Osteocyte (in vitro differentiated cells): ENCODE data around the gene ADAMTS8. TPM values are rescaled to one million over a fixed set of nuclear protein-coding genes. Genes with fewer than 3 reads are reported as not detected.

Source experiments
- DNase-seq: peaks from one replicate; pipeline ENCODE4 v3.0.0; 2021; ENCODE audit warnings: mixed read lengths; ENCODE audit not compliant: unreplicated experiment; ENCODE audit errors: extremely low spot score
- H3K27ac Mint-ChIP-seq: one replicate; pipeline ENCODE4 v1.8.0; 2021; ENCODE audit warnings: mild to moderate bottlenecking, mixed read lengths; ENCODE audit not compliant: unreplicated experiment
- H3K27me3 Mint-ChIP-seq: one replicate; pipeline ENCODE4 v1.8.0; 2021; ENCODE audit warnings: mixed read lengths; ENCODE audit not compliant: unreplicated experiment
- H3K36me3 Mint-ChIP-seq: one replicate; pipeline ENCODE4 v1.8.0; 2021; ENCODE audit warnings: mixed read lengths; ENCODE audit not compliant: unreplicated experiment
- H3K4me1 Mint-ChIP-seq: one replicate; pipeline ENCODE4 v1.8.0; 2021; ENCODE audit warnings: mixed read lengths; ENCODE audit not compliant: unreplicated experiment
- H3K4me3 Mint-ChIP-seq: one replicate; pipeline ENCODE4 v1.8.0; 2021; ENCODE audit warnings: mild to moderate bottlenecking, moderate library complexity, mixed read lengths; ENCODE audit not compliant: unreplicated experiment
- H3K9me3 Mint-ChIP-seq: one replicate; pipeline ENCODE4 v1.8.0; 2021; ENCODE audit warnings: mixed read lengths; ENCODE audit not compliant: unreplicated experiment
- total RNA-seq: library from RNA; stranded (reverse); gene quantifications from 2 replicates; pipeline ENCODE4 v1.2.1, GENCODE V29; 2021
- TF ChIP-seq, protein P1 (sequence below): fragments of 200-600 bp; sonication (generic); IDR thresholded peaks from 2 replicates; pipeline ENCODE4 v1.5.0; 2021; ENCODE audit warnings: antibody characterized with exemption, mild to moderate bottlenecking, moderate library complexity

The ADAMTS8 gene
- total RNA-seq, 1 donor from 2014 or later: 0.19 TPM

DNA sequence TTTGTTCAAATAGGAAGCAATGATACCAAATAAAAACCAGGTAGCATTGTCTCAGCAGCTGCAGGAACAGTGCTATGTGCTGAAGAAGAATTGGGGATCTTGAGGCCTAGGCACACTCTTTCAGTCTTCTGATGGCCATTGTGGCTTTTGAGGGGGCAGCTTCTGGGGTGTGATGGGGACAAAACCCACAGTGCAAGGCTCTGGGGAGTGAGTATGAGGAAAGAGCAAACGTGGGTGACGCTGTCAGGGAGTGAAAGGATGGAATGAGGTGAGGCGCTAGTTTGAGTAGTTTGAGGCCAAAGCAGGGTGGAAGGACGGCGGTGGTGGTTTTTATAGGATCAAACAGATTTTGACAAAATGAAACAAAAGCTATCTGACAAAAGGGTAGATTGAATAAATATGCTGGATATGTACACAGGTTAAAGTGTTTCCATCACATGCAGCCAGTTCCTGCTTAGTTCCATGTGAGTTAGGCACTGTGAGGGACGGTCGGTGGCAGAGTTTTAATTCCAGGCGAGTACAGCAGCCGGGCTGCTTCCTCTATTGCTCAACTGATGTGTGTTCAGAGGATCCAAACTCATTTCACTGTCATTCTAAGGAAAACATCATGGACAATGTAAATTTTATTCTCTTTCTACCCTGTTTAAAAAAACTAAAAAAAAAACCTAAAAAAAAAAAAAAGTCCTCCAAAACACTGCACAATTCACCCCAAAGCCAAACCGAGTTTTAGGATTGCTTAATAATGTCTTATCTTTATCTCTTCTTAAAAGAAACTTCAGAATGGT is 38.9 kb upstream of the ADAMTS8 start:
- no peaks in the 10 kb centered on the region for H3K4me1 Mint-ChIP-seq
- H3K9me3 Mint-ChIP-seq: no peaks in the 10 kb centered on the region
- no peaks in the 10 kb centered on the region for H3K27me3 Mint-ChIP-seq
- no peak overlapping the region for H3K4me3 Mint-ChIP-seq
- DNase-seq: no peak
- peaks cover 54% of the 10 kb centered on the region for H3K36me3 Mint-ChIP-seq
- TF ChIP-seq, protein P1, sequence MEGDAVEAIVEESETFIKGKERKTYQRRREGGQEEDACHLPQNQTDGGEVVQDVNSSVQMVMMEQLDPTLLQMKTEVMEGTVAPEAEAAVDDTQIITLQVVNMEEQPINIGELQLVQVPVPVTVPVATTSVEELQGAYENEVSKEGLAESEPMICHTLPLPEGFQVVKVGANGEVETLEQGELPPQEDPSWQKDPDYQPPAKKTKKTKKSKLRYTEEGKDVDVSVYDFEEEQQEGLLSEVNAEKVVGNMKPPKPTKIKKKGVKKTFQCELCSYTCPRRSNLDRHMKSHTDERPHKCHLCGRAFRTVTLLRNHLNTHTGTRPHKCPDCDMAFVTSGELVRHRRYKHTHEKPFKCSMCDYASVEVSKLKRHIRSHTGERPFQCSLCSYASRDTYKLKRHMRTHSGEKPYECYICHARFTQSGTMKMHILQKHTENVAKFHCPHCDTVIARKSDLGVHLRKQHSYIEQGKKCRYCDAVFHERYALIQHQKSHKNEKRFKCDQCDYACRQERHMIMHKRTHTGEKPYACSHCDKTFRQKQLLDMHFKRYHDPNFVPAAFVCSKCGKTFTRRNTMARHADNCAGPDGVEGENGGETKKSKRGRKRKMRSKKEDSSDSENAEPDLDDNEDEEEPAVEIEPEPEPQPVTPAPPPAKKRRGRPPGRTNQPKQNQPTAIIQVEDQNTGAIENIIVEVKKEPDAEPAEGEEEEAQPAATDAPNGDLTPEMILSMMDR: no peak
- H3K27ac Mint-ChIP-seq: no peak overlapping the region

DNA sequence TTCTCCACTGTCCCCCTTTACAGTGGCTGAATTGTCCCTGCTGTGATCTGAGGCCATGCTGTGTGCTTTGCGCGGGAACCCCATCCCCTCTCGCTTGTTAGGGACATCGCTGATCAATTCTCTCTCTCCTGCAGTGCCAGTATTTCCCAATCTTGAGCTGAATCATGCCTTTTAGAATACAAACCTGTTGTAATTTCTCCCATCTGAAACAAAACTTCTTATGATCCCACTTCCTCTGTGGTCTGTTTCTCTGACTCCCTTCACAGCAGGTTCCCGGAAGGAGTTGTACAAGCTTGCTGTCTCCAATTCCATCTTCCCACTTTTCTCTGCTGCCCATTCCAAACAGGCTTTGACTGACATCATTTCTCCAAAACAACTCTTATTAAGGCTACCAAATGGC is 36.9 kb upstream of the ADAMTS8 start:
- DNase-seq: no peak
- no peaks in the 10 kb centered on the region for H3K4me1 Mint-ChIP-seq
- TF ChIP-seq, protein P1: no peak

DNA sequence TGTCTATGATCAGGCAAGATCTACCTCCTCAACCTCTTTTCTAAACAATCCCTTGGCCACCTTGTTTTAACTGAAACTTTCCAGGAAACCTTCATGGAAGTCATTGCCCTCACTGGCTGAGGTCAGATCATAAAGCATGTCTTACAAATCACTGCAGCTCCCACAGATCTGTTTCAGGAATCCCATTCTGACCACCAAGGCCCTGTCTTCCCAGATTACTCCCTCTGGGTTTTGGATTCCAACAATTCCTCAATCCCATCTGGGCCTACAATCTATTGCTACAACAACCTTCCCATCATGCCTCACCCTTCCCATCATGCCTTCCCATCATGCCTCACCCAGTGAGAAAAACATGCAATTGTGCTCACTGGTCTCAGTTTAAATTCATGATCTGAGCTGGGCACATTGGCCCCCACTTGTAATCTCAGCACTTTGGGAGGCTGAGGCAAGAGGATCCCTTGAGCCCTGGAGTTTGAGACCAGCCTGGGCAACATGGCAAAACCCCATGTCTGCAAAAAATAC is 35.9 kb upstream of the ADAMTS8 start:
- Mint-ChIP-seq H3K27ac (no peak overlapping the region), H3K36me3 (peaks cover 48% of the 10 kb centered on the region), H3K4me1 (no peaks in the 10 kb centered on the region), H3K4me3 (no peak overlapping the region), H3K27me3 (no peaks in the 10 kb centered on the region), H3K9me3 (no peaks in the 10 kb centered on the region)
- no peak for DNase-seq
- TF ChIP-seq, protein P1: no peak

More for the DNA sequence above, 36.9 kb upstream of the ADAMTS8 start:
- Mint-ChIP-seq H3K27ac (no peak overlapping the region), H3K27me3 (no peaks in the 10 kb centered on the region), H3K36me3 (peaks cover 49% of the 10 kb centered on the region), H3K4me3 (no peak overlapping the region), H3K9me3 (no peaks in the 10 kb centered on the region)

DNA sequence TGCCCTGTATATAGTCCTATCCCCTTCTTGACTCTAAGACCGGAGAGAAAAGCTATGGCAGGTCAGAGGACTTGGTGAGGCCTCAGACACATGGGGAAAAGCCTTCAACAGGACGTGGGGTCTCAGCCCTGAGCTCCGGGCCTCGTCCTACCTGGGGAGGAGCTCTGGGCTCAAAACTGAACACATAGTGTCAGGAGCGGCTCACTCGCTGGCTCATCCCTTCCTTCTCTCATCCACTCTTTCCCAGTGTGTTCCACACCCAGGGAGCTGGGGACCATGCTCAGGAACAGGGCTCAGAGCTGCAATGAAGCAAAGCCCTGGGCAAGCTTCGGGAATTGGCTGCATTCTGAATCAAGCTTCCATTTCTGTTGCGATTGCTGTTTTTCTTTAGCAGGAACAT is 34.5 kb upstream of the ADAMTS8 start:
- peaks cover 2% of the 10 kb centered on the region for H3K4me1 Mint-ChIP-seq
- H3K4me3 Mint-ChIP-seq: no peak overlapping the region
- H3K9me3 Mint-ChIP-seq: no peaks in the 10 kb centered on the region
- TF ChIP-seq, protein P1: no peak
- no peak for DNase-seq
- H3K36me3 Mint-ChIP-seq: peaks cover 47% of the 10 kb centered on the region
- no peak overlapping the region for H3K27ac Mint-ChIP-seq
- H3K27me3 Mint-ChIP-seq: no peaks in the 10 kb centered on the region

DNA sequence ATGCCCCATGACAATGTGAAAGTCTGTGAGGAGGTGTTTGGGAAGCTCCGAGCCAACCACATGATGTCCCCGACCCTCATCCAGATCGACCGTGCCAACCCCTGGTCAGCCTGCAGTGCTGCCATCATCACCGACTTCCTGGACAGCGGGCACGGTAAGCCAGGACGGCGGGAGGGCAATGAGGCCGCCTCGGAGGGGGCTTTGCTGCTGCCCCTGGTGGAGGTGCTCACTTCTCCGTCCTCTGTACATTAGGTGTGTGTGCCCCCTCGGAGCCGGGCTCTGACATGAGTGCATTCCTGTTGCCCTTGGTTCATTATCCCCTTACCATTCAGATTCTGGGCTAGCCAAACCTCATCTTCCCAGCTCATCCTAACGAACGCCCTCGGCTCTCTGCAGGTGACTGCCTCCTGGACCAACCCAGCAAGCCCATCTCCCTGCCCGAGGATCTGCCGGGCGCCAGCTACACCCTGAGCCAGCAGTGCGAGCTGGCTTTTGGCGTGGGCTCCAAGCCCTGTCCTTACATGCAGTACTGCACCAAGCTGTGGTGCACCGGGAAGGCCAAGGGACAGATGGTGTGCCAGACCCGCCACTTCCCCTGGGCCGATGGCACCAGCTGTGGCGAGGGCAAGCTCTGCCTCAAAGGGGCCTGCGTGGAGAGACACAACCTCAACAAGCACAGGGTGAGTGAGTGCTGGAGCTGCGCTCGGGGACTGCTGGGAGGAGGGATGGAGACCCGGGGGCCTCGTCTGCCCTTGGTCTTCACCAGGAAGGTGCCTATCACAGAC is 33.9 kb upstream of the ADAMTS8 start:
- Mint-ChIP-seq H3K36me3 (peaks cover 47% of the 10 kb centered on the region), H3K27me3 (no peaks in the 10 kb centered on the region), H3K9me3 (no peaks in the 10 kb centered on the region), H3K27ac (no peak overlapping the region), H3K4me3 (no peak overlapping the region), H3K4me1 (peaks cover 2% of the 10 kb centered on the region)
- no peak for DNase-seq
- TF ChIP-seq, protein P1: no peak
